Measurements from ENCODE around the gene KLC1.
"Not testable (repeated sequence)": the region's sequence is repeated elsewhere in the genome, so short reads cannot be mapped to it uniquely, and the experiment has no call there.

The KLC1 gene

DNA sequence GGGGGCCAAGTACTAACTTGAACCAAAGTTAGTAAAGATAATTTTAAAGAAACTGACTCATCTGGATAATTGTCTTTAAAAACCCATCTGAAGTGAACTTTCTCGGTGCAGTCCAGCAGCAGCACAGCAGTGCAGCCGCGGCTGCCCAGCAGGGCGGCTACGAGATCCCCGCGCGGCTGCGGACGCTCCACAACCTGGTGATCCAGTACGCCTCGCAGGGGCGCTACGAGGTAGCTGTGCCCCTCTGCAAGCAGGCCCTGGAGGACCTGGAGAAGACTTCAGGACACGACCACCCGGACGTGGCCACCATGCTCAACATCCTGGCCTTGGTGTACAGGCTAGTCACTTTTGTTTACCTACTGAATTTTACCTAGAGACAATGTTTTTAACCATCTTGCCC lies 33.6 kb downstream of the KLC1 start:
- no peak for DNase-seq

DNA sequence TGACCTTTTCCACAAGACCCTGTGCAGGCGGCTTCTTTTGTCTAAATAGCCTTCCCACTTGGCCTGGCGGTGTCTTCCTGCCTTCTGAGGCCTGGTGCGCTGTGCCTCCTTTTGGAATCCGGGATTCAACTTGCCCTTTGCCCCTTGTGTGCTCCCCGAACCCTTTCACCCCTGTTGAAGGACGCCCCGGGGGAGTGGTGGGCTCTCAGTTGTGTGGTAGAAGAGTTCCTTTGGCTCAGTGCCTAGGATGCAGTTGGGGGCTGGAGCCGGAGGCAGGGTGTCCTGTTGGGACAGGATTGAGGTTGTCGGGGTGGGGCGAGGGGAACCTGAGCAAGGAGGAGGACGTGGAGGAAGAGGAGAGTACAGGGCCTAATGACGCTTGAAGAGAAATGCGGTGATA lies 34.5 kb downstream of the KLC1 start:
- DNase-seq, result no peak

DNA sequence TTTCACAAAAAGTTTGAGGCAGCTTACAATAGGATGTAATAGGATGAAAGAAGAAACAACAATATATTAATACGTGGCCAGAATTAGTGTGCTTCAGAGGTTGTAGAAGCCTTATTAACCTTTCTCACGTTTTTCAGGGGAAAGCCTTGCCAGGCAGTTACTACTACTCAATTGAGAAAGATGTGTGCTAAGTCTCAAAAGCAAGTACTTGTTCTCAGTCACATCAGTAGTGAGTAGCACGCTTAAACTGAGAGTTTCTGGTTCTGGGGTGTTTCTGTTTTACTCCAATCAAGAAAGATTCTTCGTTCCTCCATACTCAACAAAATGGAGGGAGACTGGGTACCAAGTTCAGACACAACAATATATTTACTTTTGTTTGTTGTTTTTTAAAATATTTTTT lies 38.7 kb downstream of the KLC1 start:
- DNase-seq, result no peak

DNA sequence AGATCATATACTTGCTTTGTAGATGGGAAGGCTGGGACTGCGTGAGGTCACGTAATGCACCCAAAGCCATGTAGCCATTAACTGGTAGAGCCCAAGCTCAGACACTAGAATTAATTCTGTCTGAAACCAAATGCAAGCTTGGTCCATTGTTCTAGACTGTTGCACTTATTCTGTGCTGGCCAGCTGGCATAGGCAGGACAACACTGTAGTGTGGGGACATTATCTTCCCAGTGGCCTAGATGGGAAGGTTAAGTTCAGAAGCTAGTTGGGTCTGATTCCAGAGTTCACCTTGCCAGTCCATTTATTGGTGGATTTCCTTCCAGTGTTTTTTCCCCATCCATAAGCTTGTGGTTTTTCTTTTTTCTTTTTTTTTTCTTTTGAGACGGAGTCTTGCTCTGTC lies 39.1 kb downstream of the KLC1 start:
- DNase-seq, result no peak

DNA sequence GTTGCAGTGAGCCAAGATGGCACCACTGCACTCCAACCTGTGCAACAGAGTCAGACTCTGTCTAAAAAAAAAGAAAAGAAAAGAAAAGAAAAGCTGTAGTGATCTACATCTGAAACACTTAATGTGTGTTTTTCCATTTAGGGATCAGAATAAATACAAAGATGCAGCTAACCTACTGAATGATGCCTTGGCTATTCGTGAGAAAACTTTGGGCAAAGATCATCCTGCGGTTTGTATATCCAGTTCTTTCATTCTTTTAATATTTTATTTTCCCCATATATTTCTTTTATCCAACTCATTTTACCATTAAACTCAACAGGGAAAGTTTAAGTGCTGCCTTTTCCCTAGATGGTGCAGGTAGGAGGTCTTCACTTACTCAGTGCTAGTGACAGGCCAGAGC lies 40.4 kb downstream of the KLC1 start:
- DNase-seq, result no peak

DNA sequence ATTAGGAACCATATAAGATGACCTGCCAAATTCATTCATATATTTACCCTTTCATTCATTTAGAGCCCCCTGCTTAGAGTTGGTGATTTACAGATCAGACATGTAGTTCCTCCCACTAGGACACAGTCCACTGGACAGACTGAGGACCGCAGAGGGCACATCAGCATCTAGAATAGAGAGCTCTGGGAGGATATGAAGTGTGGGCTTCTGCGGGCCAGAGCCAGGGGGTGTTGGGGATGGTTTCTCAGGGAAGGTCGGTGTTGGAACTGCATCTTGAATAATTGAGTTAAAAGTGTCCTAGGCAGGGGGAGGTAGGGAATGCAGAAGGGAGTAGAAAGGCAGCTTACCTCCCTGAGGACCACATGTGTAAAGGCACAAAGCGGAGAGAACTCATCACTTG lies 42.9 kb downstream of the KLC1 start:
- DNase-seq, result no peak

DNA sequence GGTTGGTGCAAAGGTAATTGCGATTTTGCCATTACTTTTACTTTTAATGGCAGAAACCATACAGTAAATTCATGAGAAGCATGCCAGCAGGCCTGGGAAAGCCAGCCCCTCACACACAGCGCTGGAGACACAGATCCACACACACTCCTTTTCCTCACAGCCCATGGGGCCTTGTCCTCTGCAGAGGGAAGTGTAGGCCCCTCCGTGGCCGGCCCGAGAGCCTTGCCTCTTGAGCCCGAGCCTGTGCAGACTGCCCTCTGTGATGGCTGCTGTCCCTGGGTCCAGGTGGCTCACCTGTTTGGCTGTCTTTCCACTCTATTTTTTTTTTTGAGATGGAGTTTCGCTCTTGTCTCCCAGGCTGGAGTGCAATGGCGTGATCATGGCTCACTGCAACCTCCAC lies 46.9 kb downstream of the KLC1 start:
- no peak for DNase-seq

DNA sequence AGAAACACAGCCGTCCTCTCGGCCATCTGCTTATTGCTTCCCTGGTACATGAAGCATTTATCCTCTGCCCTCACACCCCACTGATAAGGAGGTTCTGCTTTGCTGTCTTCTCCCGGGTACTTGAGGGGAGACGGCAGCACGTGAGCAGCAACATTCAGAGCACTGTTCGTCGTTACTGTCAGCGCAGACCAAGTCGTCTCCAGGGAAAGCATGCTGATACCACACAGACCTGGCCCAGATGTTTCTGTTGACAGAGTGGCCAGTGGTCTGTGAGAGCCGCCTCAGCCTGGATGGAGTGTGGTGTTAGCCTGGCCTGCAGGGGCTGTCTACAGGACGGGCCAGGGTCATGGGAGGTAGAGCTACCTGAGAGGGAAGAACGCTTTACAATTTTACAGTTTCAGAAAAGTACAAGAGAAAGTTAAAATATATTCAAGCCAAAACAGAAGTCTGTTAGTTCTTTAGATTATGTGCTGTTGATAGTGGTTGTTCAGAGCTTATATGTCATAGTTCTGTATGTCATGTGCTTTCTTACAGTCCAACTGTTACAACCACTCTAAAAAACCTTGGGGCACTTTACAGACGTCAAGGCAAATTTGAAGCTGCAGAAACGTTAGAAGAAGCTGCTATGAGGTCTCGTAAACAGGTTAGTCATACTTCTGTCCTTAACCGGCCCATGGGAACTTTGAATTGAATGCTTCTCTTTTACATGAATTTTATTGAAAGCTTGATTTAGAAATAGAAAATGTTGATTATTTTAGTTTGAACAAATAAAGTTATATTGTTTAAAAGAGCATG lies 48.1 kb downstream of the KLC1 start:
- no peak for DNase-seq

DNA sequence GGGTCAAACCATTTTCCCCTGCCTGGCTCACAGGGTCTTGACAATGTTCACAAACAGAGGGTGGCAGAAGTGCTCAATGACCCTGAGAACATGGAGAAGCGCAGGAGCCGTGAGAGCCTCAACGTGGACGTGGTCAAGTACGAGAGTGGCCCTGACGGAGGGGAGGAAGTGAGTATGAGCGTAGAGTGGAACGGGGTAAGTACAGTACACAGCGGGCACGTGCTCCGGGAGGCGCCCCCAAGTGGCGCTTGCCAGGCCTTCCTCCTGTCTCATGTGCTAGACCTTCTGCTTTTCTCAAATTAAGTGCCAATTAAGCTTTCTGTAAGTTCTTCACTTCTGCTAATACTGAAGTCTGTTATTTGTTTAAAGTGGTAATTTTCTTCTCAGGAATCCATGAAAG lies 50.3 kb downstream of the KLC1 start:
- peak; percentile 65 for DNase-seq

DNA sequence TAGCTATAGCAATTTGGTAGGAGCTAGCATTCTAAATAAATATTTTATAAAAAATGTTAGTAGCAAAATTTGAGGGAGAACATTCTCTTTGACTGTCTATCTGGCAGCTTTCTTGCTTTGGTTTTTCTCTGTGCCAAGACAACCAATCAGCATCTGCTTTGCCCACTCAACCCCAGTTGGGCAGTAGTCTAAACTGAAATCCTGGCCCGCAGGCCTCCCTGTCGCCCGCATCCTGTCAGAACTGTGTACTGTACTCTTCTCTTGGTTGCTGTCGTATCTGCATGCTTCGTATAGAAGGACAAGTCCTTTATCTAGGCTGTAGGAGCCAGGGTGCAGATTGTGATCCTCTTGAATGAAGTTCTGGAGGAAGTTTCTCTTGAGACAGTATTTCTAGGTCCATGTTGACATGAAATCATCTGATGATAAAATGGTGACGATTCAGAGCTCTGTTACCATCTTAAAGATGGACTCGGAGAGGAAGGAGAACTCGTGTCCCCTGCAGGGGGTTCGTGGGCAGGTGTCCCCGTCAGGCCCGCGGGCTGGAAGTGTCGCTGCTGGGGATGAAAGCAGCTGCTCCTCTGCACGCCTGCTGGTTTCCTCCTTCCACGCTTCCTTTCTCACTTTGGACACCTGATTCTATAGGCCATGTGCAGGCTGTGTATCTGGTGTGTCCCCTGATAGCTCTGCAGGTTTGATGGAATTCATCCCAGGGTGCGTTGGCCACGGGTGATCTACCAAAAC lies 51.6 kb downstream of the KLC1 start:
- DNase-seq, result no peak

DNA sequence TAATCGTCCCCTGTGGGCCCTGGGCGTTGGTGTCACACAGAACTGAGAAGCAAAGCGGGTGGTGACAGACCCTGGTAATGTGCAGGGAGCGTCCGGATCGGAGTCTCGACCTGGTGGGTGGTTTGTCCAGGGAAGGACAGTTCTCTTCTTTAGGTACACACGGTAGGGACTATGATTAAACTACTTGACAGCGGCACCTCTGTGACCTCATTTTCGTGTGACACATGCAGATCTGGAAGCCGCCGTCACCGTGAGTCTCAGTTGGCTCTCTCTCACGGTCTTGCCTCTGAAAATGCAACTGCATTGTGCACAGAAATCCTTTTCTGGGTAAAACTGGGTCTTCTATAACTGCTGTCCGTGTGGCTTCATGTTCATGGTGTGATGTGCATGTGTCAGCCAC lies 54.1 kb downstream of the KLC1 start:
- DNase-seq, result no peak

DNA sequence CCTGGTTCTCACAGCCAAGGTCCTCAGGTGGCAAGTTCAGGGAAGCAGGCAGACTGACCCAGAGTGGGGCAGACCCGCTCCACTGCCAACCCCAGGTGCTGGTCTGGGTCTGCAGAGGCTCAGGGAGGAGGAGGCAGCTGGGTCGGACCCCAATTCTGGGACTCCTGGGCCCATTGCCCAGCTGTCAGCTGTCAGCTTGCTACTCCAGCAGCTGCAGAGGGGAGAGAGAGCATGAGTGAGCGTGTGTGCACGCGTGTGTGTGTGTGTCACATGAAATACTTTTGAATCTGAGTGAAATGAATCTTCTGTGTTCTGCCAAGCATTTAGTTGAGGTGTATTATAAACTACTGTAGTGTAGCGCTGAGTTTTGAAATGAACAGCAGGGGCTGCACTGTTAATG lies 55.5 kb downstream of the KLC1 start:
- no peak for DNase-seq

DNA sequence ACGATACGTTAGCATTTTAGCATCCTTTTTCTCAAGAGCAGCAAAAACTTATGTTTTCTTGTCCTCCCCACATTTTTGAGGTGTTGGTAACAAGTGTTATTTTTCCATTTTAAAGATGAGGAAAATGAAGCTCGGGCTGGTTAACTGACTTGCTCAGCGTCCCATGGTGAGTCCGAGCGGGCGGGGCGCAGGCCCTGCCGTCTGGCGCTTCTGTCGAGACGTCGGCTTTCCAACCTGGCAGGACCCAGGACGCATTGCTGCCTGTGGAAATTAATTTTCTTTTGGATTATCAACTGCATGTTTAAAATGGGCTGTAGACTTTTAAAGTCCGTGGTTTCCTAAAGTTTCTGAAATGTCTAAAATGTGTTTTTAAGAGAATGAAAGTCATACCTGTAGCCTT lies 55.9 kb downstream of the KLC1 start:
- DNase-seq, result no peak

DNA sequence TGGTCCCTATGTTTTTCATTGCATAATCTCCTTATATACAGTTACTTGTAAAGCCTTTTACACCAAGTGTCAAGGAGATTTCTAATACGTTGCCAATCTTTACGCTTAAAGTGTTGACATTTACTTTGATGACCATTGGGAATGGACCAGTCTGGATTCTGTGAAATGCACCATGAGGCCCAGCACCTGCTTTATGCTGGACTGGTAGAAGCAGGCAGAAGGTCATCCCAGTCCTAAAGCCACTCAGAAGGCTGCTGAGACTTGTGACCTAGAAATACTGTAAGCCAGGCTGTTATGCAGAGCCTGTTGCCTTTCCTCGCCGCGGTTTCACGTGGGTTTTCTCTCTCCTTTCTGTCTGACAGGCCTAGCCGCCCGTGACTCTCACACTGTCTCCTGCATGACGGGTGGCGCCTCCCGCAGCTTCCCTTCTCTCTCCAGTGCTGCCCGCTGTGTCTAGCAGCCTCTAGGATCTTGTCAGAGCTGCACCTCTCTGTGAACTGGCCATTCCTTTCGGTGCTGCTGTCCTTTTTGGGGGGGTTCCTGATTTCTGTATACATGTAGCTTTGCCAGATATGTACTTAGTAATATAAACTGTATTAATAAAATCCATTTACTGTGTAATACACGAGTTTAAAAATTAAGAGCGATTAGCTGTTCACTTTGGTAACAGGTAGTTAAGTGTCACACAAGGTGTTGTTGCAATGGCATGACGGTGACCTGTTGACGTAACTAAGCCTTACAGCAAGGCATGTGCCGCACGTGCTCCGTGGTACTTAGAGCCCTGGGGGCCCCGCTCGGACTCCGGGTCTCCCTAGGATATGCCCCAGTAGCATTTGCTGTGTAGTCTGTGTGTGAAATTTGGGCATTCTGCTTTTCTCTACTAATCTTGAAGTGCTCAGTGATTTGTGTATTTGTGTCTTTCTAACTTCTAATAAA lies 56.5 kb downstream of the KLC1 start:
- no peak for DNase-seq

DNA sequence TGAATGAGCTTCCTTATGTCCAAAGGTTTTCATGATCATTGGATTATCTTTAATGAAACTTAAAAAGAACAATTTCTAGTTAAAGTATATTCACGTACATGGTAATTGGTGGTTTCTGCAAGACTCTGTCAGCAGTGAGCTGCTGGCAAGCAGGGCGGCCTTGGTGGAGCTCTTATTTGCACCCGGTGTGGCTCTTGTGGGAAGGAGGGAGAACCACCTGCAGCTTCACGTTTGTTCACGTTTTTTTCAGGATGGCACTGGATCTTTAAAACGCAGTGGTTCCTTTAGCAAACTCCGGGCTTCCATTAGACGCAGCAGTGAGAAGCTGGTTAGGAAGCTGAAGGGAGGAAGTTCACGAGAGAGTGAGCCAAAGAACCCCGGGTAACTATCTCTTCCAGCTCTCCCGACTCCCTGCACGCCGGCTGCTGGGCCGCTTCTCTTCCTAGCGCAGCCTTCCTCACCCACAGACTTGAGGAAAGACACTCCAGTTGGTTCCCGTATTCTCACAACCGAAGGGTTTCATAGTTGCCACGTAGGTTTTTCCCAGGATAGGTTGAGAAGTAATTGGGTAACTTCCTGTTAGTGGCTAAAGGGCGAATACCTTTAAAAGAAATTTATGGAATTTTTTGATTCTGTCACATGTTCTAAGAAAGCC lies 57.9 kb downstream of the KLC1 start:
- no peak for DNase-seq

DNA sequence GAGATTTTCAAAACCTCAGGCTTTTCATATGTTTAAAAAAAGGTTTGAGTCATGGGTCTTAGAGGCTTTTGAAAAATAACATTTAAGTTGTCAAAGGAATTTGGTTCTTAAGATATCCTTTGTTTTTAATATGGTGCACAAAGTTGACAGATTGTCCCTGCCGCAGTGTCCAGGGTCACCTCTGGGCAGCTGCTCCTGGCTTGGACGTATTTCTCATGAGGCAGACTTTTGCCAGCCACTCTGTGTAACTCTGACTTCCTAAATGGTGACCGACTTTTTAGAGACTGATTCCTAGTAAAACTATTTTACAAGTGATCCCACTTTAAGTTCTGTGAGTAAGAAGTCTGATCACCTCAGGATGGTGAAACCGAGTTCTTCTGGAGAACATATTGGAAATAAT lies 58.7 kb downstream of the KLC1 start:
- DNase-seq, result no peak

DNA sequence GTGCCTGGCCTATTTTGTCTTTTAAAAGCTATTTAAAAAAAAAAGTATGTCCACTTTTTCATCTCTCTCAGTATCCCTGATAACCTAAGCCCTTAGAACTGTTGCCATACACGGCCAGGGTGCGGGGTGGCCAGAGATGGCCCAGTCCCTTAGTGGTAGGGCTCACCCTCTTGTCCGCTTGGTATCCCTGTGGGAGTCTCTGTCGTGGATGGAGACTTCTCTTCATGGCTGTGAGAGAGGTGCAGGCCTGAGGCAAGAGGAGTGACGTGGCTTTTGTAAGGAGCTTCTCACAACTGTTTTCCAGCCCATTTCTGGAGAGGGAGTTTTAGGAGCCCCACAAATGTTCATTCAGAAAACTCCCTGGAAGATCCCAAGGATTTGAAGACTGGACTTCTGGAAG lies 59.4 kb downstream of the KLC1 start:
- no peak for DNase-seq

DNA sequence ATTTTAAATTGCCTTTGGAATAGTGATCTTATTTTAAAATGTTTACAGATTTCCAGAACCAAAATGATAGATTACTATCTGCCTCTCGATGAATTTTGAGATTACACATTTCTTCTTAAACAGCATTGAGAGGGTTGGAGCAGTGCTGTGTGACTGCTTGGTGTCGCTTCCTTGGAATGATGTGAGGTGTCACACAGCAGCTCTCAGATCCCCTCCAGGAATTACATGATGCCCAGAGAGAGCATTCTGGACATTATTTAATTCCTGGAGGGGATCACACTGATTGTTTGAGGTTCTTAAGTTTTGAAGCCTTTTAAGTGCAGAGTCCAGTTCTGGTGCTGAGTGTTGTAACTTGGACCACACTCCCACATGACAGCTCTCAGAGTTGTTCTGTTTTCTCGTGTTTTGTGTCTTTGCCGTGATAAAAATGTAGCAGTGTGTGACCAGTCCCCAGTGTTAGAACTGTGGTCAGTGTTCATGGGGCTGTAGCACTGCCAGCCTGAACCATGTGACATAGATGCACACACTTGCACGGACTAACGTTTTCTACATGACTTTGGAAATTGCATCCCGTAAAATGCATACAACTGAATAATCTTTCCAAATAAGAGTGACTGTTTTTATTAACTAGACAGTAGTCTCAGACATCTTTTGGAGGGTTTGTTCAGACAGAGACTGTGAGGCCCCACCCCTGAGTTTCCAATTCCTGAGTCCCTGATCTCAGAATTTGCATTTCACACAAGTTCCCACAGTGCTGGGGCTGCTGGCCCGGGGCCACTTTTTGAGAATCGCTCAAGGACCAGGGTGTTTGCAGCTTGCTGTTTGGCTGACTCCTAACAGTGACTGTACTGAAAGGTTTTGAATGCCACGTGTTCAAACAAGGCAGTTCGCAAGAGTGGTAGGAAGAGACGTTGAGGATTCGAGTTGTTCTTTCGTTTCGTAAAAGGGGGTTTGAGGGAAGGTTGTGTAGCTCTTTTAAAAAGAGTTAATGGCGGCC lies 60.2 kb downstream of the KLC1 start:
- no peak for DNase-seq

DNA sequence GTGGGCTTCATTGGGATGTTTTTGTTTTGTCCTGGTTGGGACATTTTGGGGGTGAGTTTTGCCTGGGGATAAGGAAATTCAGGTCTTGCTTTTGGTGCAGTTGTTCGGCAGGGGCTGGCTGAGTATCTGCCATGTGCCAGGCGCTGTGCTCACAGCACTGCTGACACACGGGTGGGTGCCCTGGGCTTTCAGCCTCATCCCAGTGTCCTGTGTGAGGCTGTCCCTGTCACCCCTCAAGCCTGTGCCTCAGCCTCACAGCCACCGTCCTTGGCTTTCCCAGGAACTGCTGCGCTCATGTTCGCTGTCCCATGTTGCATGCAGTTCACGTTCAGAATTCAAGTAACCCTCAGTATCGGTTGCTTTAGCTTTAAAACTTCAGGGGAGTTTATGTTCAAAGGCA lies 61.3 kb downstream of the KLC1 start:
- no peak for DNase-seq

DNA sequence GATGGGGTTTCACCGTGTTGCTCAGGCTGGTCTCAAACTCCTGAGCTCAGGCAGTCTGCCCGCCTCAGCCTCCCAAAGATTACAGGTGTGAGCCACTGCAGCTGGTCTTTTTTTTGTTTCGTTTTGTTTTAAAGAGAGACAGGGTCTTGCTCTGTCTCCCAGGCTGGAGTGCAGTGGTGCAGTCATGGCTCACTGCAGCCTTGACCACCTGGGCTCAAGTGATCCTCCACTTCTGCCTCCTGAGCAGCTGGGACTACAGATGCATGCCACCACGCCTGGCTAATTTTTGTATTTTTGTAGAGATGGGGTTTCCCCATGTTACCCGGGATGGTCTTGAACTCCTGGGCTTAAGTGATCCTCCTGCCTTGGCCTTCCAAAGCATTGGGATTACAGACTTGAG lies 62.6 kb downstream of the KLC1 start:
- DNase-seq, result not testable (repeated sequence)

DNA sequence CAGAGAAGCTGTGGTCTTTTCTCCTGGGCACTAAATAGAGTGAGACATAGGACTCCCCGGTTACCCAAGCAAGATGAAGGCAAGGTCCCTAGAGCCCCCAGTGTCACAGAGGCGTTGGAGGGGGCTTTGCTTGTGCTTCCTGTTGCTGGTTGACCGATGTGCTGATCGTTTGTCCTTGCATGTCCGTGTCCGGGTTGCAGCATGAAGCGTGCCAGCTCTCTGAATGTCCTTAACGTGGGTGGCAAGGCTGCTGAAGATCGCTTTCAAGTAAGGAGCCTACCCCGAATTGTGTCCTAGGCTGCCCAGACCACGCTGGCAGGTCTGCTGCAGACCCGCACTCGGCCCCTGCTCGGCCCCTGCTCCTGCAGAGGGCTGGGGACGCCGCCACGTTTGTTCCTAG lies 63.1 kb downstream of the KLC1 start:
- DNase-seq, result no peak

DNA sequence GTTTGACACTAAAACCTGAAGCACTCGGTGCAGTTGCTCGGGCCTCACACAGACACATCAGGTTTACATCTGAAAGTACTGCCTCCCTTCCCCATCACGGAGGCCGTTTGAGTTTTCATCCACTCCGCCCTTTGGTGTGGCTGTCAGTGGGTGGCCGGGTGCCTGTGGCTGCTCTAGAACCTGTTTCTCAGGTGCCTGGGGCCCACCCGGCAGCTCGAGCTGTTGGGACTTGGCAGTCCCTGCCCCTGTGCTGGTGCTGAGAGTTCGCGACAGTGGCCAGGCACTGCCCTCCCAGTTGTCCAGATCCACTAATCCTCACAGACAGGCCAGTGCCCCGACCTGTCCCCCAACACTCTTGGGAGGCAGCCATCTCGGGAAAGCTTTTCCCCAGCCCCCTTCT lies 63.9 kb downstream of the KLC1 start:
- no peak for DNase-seq
